Nephron progenitor cell (in vitro differentiated cells): Measurements from ENCODE around the gene GNG3.
"Not testable (repeated sequence)": the region's sequence is repeated elsewhere in the genome, so short reads cannot be mapped to it uniquely, and the experiment has no call there.

Experiments
- DNase-seq: peaks from one replicate; pipeline ENCODE4 v3.0.0; 2021
- H3K27ac Mint-ChIP-seq: 2 replicates; pipeline ENCODE4 v1.8.0; 2021; ENCODE audit warnings: mild to moderate bottlenecking, moderate library complexity, mixed read lengths
- H3K27me3 Mint-ChIP-seq: 2 replicates; pipeline ENCODE4 v1.8.0; 2021; ENCODE audit warnings: mild to moderate bottlenecking, low read depth, mixed read lengths; ENCODE audit not compliant: poor library complexity
- H3K36me3 Mint-ChIP-seq: 2 replicates; pipeline ENCODE4 v1.8.0; 2021; ENCODE audit warnings: low read depth, mixed read lengths
- H3K4me1 Mint-ChIP-seq: 2 replicates; pipeline ENCODE4 v1.8.0; 2021; ENCODE audit warnings: mixed read lengths
- H3K4me3 Mint-ChIP-seq: 2 replicates; pipeline ENCODE4 v1.8.0; 2021; ENCODE audit warnings: mild to moderate bottlenecking, moderate library complexity, mixed read lengths
- H3K9me3 Mint-ChIP-seq: 2 replicates; pipeline ENCODE4 v1.8.0; 2021; ENCODE audit warnings: mild to moderate bottlenecking, moderate library complexity, mixed read lengths
- TF ChIP-seq, protein P1 (sequence below): fragments of 200-600 bp; sonication (generic); IDR thresholded peaks from 2 replicates; pipeline ENCODE4 v1.5.0; 2021; ENCODE audit warnings: antibody characterized with exemption

The GNG3 gene

DNA sequence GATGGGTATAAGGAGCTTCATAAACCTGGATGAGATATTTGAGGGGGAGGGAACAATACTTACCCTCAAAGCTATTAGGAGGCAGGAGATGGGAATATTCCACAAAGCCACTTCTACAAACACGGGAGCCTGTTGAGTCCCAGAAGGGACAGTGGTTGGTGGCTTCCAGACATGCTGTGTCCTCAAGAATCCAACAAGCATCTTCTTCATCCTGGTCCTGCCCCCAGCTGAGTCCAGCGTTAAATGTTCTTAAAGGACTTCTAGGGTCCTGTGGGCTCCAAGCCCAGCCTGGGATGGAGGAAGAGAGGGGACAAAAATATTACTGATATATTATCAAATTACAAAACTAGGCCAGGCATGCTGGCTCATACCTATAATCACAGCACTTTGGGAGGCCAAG lies 40.0 kb upstream of the GNG3 start:
- Mint-ChIP-seq H3K4me1 (peaks cover 46% of the 10 kb centered on the region), H3K27ac (peak overlapping the region; percentile 57), H3K4me3 (peak overlapping the region; percentile 98), H3K27me3 (no peaks in the 10 kb centered on the region), H3K9me3 (no peaks in the 10 kb centered on the region), H3K36me3 (peaks cover 23% of the 10 kb centered on the region)
- TF ChIP-seq, protein P1, sequence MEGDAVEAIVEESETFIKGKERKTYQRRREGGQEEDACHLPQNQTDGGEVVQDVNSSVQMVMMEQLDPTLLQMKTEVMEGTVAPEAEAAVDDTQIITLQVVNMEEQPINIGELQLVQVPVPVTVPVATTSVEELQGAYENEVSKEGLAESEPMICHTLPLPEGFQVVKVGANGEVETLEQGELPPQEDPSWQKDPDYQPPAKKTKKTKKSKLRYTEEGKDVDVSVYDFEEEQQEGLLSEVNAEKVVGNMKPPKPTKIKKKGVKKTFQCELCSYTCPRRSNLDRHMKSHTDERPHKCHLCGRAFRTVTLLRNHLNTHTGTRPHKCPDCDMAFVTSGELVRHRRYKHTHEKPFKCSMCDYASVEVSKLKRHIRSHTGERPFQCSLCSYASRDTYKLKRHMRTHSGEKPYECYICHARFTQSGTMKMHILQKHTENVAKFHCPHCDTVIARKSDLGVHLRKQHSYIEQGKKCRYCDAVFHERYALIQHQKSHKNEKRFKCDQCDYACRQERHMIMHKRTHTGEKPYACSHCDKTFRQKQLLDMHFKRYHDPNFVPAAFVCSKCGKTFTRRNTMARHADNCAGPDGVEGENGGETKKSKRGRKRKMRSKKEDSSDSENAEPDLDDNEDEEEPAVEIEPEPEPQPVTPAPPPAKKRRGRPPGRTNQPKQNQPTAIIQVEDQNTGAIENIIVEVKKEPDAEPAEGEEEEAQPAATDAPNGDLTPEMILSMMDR: no peak
- no peak for DNase-seq

DNA sequence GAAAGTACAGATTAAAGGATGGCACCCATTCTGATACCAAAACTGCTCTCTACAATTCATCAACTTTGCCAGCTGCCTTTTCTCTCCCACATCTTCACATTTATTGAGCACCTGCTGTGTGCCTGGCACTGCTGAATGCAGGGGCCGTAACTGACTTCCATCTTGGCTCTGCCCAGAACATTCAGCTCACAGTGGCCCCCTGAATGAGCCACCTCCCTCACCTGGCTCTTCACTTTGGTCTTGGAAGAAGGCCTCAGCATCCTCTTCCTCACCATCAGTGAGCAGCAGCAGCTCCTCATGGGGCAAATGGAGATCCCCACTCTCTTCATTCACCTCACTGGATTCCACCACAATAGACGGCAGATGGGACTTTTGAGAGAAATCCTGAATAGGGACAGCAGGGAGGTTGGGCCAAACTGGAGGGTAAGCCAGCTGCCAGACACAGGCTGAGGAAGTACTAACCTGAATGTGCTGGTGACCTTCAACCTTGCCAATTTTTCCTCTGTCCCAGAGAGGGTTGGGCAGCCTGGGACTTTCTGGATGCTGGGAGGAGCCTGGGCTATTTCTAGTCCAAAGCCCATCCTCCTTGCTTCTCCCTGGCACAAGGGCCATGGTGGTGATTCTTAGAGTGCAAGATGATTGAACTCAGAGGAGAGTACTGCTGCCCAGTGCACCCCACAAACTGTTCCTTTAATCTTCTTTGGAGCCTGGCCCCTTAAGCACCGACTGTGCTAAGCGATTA lies 37.9 kb upstream of the GNG3 start:
- peak overlapping the region; percentile 50 for H3K27ac Mint-ChIP-seq
- peaks cover 16% of the 10 kb centered on the region for H3K36me3 Mint-ChIP-seq
- DNase-seq: no peak
- H3K9me3 Mint-ChIP-seq: no peaks in the 10 kb centered on the region
- TF ChIP-seq, protein P1: no peak
- H3K4me1 Mint-ChIP-seq: peaks cover 55% of the 10 kb centered on the region
- no peaks in the 10 kb centered on the region for H3K27me3 Mint-ChIP-seq
- H3K4me3 Mint-ChIP-seq: peak overlapping the region; percentile 99

DNA sequence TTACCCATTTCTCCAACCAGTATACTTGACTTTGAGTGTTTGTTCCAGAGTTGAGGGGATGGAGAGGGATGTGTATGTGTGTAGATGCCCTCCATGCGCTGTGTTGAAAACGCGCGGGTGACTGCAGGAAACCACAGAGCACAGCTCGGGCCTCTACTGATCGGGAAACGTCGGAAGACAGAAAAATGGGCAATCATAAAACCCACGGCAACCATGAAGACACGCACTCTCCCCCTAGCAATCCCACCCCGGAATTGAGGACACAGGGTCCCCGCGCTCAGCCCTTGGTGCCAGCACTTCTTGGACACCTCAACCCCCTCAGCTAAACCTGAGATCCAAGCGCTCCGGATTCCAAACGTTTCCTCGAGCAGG lies 36.3 kb upstream of the GNG3 start:
- no peaks in the 10 kb centered on the region for H3K9me3 Mint-ChIP-seq
- H3K4me3 Mint-ChIP-seq: peak overlapping the region; percentile 99
- no peaks in the 10 kb centered on the region for H3K27me3 Mint-ChIP-seq
- peaks cover 23% of the 10 kb centered on the region for H3K36me3 Mint-ChIP-seq
- H3K27ac Mint-ChIP-seq: peak overlapping the region; percentile 98
- no peak for DNase-seq
- H3K4me1 Mint-ChIP-seq: peaks cover 49% of the 10 kb centered on the region
- TF ChIP-seq, protein P1: no peak

DNA sequence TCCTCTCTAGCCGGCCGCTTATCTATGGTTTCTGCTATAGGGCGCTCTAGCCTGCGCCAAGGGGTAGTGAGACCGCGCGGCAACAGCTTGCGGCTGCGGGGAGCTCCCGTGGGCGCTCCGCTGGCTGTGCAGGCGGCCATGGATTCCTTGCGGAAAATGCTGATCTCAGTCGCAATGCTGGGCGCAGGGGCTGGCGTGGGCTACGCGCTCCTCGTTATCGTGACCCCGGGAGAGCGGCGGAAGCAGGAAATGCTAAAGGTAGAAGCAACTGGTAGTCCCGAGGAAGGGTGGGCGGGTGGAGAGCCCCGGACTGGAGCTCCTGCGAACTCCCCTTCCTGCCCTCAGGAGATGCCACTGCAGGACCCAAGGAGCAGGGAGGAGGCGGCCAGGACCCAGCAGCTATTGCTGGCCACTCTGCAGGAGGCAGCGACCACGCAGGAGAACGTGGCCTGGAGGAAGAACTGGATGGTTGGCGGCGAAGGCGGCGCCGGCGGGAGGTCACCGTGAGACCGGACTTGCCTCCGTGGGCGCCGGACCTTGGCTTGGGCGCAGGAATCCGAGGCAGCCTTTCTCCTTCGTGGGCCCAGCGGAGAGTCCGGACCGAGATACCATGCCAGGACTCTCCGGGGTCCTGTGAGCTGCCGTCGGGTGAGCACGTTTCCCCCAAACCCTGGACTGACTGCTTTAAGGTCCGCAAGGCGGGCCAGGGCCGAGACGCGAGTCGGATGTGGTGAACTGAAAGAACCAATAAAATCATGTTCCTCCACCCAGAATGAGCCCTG lies 35.7 kb upstream of the GNG3 start, which contains the start of the genes LBHD1 and UQCC3:
TSS of gene LBHD1 (minus strand) at position 660 of the 782 bp plus-strand sequence. CDS start 2,236 bp downstream, outside the sequence.
TSS of gene UQCC3 (plus strand) at position 66 of the 782 bp plus-strand sequence. CDS start at position 139, 73 bp downstream.
- peaks cover 46% of the 10 kb centered on the region for H3K4me1 Mint-ChIP-seq

DNA sequence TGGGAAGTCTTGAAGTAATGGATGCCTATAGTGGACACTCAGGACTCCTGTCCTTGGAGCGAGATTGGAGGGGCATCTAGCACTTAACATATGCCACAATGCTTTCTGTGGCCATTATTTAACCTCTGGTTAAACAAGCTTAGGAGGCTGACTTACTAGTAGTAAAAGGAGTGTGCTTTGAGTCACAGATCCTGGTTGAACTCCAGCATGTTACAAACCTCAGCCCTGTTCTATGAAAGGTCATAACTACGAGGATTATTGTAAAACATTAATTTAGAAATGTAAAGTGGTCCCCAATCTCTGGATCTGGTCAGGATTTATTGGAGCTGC lies 34.3 kb upstream of the GNG3 start:
- Mint-ChIP-seq H3K27me3 (no peaks in the 10 kb centered on the region), H3K27ac (peak overlapping the region; percentile 66), H3K4me1 (peaks cover 51% of the 10 kb centered on the region), H3K9me3 (no peaks in the 10 kb centered on the region), H3K4me3 (peak overlapping the region; percentile 99), H3K36me3 (peaks cover 30% of the 10 kb centered on the region)
- TF ChIP-seq, protein P1: no peak
- no peak for DNase-seq

More for the DNA sequence above, 35.7 kb upstream of the GNG3 start, which contains the start of the genes LBHD1 and UQCC3:
- no peaks in the 10 kb centered on the region for H3K27me3 Mint-ChIP-seq
- peaks cover 29% of the 10 kb centered on the region for H3K36me3 Mint-ChIP-seq
- TF ChIP-seq, protein P1: no peak
- DNase-seq: peak; percentile 81
- H3K4me3 Mint-ChIP-seq: peak within 1 kb of the TSS; percentile 99
- H3K27ac Mint-ChIP-seq: peak within 1 kb of the TSS; percentile 98
- H3K9me3 Mint-ChIP-seq: no peaks in the 10 kb centered on the region

DNA sequence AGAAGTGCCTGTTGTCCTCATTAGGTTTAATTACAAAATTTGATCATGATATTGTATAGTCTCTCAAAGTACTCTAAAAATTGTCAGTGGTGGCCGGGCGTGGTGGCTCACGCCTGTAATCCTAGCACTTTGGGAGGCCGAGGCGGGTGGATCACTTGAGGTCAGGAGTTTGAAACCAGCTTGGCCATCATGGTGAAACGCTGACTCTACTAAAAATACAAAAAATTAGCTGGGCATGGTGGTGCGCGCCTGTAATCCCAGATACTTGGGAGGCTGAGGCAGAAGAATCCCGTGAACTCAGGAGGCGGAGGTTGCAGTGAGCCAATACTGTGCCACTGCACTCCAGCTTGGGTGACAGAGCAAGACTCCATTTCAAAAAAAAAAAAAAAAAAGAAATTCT lies 32.1 kb upstream of the GNG3 start:
- not testable (repeated sequence) for H3K4me3 Mint-ChIP-seq, H3K9me3 Mint-ChIP-seq, H3K27ac Mint-ChIP-seq, H3K27me3 Mint-ChIP-seq, DNase-seq
- Mint-ChIP-seq H3K4me1 (peaks cover 55% of the 10 kb centered on the region), H3K36me3 (peaks cover 26% of the 10 kb centered on the region)
